HG02884 (cell line): ENCODE measurements around the gene PRKCE.
"Not testable (repeated sequence)": the region's sequence is repeated elsewhere in the genome, so short reads cannot be mapped to it uniquely, and the experiment has no call there.

Source experiments
- ATAC-seq: cut with Tn5 transposase; IDR thresholded peaks from one replicate; pipeline ENCODE4 v1.9.1; 2021; ENCODE audit warnings: mild to moderate bottlenecking, moderate library complexity; ENCODE audit not compliant: unreplicated experiment

The PRKCE gene

GRCh38 chr2:46197672-46198071, 546.2 kb downstream of the PRKCE start:
- no peak for ATAC-seq

GRCh38 chr2:46198164-46198883, 546.8 kb downstream of the PRKCE start:
- no peak for ATAC-seq

DNA sequence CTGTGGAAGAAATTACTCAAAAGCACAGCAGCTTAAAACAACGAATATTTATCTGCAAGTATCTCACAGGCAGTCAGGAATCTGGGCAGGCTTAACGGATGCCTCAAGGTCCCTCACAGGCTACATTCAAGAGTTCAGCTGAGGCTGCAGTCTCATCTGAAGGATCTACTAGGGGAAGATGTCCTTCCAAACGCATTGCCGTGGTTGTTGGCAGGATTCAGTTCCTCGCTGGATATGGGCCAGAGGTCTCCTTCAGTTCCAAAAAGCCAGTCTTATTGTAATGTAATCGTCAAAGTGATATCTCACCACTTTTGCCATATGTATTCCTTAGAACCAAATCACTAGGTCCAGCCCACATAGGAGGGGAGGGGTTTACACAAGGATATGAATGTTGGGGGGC, 547.5 kb downstream of the PRKCE start:
- no peak for ATAC-seq

DNA sequence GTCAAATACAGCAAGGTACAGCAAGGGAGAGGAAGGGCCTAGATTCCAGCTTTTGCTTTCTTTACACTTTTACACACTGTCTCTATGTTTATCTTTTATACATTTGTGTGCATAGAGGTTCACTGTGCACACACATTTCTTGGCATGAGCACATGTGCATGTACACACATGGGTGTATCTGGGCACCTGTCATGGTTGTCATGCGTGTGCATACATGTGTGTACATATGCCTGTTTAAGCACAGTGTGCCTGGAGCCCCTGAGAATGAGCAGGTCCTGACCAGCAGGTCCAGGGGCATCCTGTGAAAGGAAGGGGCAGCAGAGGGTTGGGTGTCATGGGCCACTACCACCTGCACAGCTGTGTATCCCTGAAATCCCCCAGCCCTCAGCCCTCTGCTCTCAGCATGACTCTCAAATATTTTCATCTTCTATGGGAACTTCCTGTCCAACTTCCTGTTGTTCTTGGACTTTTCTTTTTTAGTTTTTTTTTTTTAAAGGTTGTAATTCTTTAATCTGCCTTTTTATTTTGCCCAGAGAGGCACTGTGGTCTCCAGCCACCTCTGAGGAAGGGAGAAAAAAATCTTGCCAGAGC, 548.7 kb downstream of the PRKCE start:
- ATAC-seq, result no peak

DNA sequence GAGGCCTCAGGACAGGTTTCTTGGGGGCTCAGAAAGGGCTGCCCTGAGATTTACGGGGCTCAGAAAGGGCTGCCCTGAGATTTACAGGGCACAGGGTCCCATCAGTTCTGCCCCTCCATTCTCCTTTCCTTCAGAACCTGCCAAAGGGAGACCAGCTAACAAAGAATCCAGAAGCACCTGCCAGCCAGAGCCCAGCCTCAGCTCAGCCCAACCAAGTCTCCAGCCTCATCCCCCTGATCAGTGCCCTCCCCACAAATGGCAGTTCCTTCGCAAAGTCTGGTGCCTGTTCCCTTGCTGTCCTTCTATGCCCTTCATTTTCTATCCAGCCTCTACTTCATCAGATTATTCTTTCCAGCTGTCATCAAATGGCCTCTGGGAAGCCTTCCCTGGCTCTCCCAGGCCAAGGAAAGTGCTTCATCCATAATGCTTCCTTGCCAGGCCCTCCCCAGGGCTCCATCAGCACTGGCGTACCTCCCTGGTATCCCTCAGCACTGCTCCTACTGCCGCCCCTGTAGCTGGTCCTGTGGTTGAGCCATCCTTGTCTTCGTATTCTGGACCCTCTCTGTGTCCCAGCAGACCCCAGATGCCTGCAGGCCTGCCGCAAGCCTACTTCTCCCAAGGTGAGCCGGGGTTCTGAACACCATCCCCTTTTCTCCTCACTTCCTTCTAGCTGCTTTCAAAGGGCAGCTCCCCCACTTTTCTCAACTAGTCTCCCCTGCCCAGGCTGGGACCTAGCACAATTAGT, 549.6 kb downstream of the PRKCE start:
- no peak for ATAC-seq

DNA sequence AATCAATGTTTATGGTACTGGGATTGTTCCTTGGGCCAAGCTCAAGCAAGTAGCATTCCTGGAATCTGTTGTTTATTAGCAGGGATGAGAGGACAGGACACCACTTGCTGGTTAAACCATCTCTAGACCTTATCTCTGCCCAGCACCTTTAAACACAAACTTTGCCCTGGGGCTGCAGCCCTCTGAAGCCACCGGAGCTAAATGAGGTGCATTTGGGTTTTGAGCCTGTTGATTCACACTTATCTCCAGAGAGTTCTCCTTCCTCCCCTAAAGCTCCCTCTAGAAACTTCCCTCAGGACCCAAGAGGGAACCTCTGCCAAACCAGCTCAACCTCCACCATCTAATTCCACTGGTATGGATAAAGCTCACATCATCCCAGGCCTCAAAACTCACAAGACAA, 551.0 kb downstream of the PRKCE start:
- no peak for ATAC-seq

DNA sequence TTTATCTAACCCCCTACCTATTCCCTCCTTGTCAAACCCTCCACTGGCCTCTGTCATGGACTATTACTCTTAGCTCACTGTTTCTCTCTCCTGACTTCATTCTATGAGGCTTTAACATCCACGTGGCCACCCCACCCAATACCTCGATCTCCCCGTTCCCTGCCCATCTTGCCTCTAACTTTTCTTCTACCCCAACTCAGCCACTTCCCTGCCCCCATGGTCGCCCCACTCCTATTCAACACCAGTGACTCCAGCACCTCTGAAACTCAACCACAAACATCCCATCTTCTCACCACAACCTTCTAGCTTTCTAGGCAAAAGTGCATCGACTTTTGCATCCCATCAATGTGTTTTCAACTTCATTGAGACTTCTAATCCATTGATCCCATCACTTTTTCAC, 551.5 kb downstream of the PRKCE start:
- ATAC-seq, result no peak

DNA sequence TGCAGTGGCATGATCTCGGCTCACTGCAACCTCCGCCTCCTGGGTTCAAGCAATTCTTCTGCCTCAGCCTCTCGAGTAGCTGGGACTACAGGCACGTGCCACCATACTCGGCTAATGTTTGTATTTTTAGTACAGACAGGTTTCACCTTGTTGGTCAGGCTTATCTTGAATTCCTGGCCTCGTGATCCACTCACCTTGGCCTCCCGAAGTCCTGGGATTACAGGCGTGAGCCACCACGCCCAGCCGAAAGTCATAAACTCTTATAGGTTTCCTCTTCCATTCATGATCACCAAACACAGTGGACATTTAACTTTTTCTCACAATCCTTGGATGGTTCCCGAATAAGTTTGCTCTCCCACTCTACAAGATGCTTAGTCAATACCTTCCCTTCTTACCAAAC, 552.2 kb downstream of the PRKCE start:
- ATAC-seq, result not testable (repeated sequence)

DNA sequence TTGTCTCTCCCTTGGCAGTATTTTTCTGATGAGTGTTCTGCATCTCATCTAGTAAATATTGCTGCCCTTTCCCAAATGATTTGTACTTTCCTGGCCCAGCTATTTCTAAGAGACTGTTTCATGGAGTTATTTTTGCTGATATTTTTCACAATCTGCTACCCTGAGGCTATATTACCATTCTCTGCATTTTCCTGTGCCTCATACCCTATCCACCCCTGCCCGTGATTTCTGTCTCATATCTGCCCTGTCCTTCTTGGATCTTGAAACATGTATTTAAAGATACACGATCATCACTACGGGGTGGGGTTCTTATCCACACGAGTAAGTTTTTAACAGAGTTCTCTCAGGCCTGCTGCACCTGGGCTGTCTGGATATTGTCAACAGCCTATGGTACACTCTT, 556.1 kb downstream of the PRKCE start:
- no peak for ATAC-seq

DNA sequence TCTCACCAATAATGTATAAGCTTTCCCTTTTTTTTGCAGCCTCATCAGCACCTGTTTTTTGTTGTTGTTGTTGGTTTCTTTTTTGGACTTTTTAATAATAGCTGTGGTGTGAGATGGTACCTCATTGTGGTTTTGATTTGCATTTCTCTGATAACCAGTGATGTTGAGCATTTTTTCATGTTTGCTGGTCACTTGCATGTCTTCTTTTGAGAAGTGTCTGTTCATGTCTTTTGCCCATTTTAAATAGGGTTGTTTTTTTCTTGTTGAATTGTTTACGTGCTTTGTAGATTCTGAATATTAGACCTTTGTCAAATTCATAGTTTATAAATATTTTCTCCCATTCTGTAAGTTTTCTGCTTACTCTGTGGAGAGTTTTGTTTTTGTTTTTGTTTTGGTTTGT, 557.3 kb downstream of the PRKCE start:
- ATAC-seq, result no peak

DNA sequence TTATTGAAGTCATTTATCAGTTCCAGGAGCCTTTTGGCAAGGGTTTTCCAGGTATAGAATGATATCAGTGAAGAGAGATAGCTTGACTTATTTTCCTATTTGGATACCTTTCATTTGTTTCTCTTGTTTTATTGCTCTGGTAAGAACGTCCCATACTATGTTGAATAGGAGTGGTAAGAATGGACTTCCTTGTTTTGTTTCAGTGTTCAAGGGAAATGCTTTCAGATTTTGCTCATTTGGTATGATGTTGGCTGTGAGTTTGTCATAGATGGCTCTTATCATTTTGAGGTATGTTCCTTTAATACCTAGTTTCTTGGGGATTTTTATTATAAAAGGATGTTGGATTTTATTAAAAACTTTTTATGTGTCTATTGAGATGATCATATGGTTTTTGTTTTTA, 558.6 kb downstream of the PRKCE start:
- no peak for ATAC-seq

- no peak for ATAC-seq
Observed at GRCh38 chr2:46211461-46211860, 560.0 kb downstream of the PRKCE start.

DNA sequence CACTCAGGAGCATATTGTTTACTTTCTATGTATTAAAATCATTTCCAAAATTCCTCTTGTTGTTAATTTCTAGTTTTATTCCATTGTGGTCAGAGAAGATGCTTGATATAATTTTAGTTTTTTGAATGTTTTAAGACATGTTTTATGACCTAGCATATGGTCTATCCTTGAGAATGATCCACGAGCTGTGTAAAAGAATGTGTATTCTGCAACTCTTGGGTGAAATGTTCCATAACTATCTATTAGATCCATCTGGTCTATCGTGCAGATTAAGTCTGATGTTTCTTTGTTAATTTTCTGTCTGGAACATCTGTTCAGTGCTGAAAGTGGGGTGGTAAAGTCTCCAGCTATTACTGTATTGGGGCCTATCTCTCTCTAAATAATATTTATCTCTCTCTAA, 562.4 kb downstream of the PRKCE start:
- ATAC-seq, result no peak

- no peak for ATAC-seq
Observed at GRCh38 chr2:46216213-46216612, 564.7 kb downstream of the PRKCE start.

GRCh38 chr2:46223514-46223913, 572.0 kb downstream of the PRKCE start:
- ATAC-seq, result not testable (repeated sequence)

DNA sequence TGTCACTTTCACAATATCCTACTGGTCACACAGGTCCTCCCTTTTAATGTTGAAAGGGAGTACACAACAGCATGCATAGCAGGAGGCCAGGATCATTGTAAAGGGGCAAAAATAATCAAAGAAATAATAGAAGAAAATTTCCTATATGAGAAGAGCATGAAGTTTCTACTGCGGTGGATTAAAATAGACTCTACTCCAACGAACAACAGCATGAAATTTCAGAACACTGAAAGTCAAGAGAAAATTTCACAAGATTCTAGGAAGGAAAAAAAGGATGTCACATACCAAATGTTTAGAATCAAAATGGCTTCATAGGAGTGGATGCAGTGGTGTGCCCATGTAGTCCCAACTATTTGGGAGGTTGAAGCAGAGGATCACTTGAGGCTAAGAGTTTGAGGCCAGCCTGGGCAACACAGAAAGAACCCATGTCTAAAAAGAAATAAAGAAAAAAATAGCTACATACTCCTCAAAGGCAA, 573.7 kb downstream of the PRKCE start:
- no peak for ATAC-seq

GRCh38 chr2:46225730-46226129, 574.3 kb downstream of the PRKCE start:
- ATAC-seq, result no peak

GRCh38 chr2:46226620-46227019, 575.1 kb downstream of the PRKCE start:
- ATAC-seq, result no peak

GRCh38 chr2:46227022-46227421, 575.5 kb downstream of the PRKCE start:
- no peak for ATAC-seq

GRCh38 chr2:46227674-46228289, 576.3 kb downstream of the PRKCE start:
- ATAC-seq, result no peak
